Gastroesophageal sphincter (tissue), 3 donors: Measurements from ENCODE around the gene UBE2C.
"Not testable (repeated sequence)": the region's sequence is repeated elsewhere in the genome, so short reads cannot be mapped to it uniquely, and the experiment has no call there.

Experiments
- POLR2A ChIP-seq, 2 donors: fragments of 450-650 bp; IDR thresholded peaks; one replicate each; pipeline ENCODE4 v1.6.1; 2017; ENCODE audit warnings: antibody characterized with exemption in 2 of 2, mild to moderate bottlenecking in 2 of 2, moderate library complexity in 1 of 2
- TF ChIP-seq, protein P1 (sequence below), 4 experiments: fragments of 200-600 bp in 2 of 4; fragments of 450-650 bp in 2 of 4; sonication (generic) in 1 of 4; IDR thresholded peaks; one replicate each; pipeline ENCODE4 v1.5.1; 2017 to 2019; ENCODE audit warnings: antibody characterized with exemption in 4 of 4, mild to moderate bottlenecking in 2 of 4, moderate library complexity in 2 of 4

DNA sequence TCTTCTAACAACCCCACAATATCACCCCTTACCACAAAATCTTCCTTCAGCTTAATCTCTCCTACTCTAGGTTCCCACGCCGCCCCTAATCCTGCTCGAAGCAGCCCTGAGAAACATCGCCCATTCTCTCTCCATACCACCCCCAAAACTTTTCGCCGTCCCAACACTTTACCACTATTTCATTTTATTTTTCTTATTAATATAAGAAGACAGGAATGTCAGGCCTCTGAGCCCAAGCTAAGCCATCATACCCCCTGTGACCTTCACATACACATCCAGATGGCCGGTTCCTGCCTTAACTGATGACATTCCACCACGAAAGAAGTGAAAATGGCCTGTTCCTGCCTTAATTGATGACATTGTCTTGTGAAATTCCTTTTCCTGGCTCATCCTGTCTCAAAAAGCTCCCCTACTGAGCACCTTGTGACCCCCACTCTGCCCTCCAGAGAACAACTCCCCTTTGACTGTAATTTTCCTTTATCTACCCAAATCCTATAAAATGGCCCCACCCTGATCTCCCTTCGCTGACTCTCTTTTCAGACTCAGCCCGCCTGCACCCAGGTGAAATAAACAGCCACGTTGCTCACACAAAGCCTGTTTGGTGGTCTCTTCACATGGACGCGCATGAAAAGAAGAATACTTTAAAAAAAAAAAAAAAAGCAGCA is 47.7 kb upstream of the UBE2C start:
- not testable (repeated sequence) for TF ChIP-seq POLR2A (IDR thresholded peaks at IDR 0.05)
- TF ChIP-seq, protein P1, sequence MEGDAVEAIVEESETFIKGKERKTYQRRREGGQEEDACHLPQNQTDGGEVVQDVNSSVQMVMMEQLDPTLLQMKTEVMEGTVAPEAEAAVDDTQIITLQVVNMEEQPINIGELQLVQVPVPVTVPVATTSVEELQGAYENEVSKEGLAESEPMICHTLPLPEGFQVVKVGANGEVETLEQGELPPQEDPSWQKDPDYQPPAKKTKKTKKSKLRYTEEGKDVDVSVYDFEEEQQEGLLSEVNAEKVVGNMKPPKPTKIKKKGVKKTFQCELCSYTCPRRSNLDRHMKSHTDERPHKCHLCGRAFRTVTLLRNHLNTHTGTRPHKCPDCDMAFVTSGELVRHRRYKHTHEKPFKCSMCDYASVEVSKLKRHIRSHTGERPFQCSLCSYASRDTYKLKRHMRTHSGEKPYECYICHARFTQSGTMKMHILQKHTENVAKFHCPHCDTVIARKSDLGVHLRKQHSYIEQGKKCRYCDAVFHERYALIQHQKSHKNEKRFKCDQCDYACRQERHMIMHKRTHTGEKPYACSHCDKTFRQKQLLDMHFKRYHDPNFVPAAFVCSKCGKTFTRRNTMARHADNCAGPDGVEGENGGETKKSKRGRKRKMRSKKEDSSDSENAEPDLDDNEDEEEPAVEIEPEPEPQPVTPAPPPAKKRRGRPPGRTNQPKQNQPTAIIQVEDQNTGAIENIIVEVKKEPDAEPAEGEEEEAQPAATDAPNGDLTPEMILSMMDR (IDR thresholded peaks at IDR 0.05) = not testable (repeated sequence)
